SK-N-SH treated with all-trans-retinoic acid at 6 μM for 48 hours (cell line): ENCODE data around the gene DPYSL5.

Source experiments
- ATAC-seq: fragments of 200-7000 bp; cut with Tn5 transposase; 3 replicates; pipeline ENCODE4 v1.9.1; 2020; ENCODE audit warnings: mild to moderate bottlenecking, moderate library complexity
- ARNTL ChIP-seq: fragments of 450-650 bp; formaldehyde crosslinking; IDR thresholded peaks from 2 replicates; pipeline ENCODE4 v1.5.0; 2020; ENCODE audit warnings: low read depth, mild to moderate bottlenecking, moderate library complexity, borderline replicate concordance
- BACH2 ChIP-seq: fragments of 250-450 bp; sonication (Bioruptor Pico); IDR thresholded peaks from 2 replicates; pipeline ENCODE4 v1.9.0; 2021; ENCODE audit warnings: mild to moderate bottlenecking, borderline replicate concordance
- CREB5 ChIP-seq: fragments of 250-450 bp; sonication (Bioruptor Pico); IDR thresholded peaks from 2 replicates; pipeline ENCODE4 v1.5.1; 2020; ENCODE audit warnings: low read depth, mild to moderate bottlenecking, moderate library complexity
- CSDC2 ChIP-seq: fragments of 250-450 bp; sonication (Bioruptor Pico); IDR thresholded peaks from 2 replicates; pipeline ENCODE4 v1.5.0; 2020; ENCODE audit warnings: mild to moderate bottlenecking, moderate library complexity
- CSRNP3 ChIP-seq: fragments of 250-450 bp; sonication (Bioruptor Pico); IDR thresholded peaks from 2 replicates; pipeline ENCODE4 v1.5.1; 2021; ENCODE audit warnings: mild to moderate bottlenecking, moderate library complexity
- GLIS3 ChIP-seq: fragments of 250-450 bp; sonication (Bioruptor Pico); IDR thresholded peaks from 2 replicates; pipeline ENCODE4 v1.5.0; 2020; ENCODE audit warnings: mild to moderate bottlenecking, moderate library complexity
- ISL1 ChIP-seq: fragments of 250-450 bp; sonication (Bioruptor Pico); IDR thresholded peaks from 2 replicates; pipeline ENCODE4 v2.1.2; 2022; ENCODE audit warnings: mild to moderate bottlenecking, moderate library complexity
- OSR1 ChIP-seq: fragments of 250-450 bp; sonication (Bioruptor Pico); IDR thresholded peaks from 2 replicates; pipeline ENCODE4 v1.8.0; 2022; ENCODE audit warnings: moderate library complexity, mild to moderate bottlenecking, inconsistent platforms
- POU6F1 ChIP-seq: fragments of 250-450 bp; sonication (Bioruptor Pico); IDR thresholded peaks from 2 replicates; pipeline ENCODE4 v1.8.0; 2021; ENCODE audit warnings: low read depth, mild to moderate bottlenecking, moderate library complexity, borderline replicate concordance
- PPARA ChIP-seq: fragments of 250-450 bp; sonication (Bioruptor Pico); IDR thresholded peaks from 2 replicates; pipeline ENCODE4 v1.5.0; 2020; ENCODE audit warnings: mild to moderate bottlenecking, borderline replicate concordance
- SNAI2 ChIP-seq: fragments of 250-450 bp; sonication (Bioruptor Pico); IDR thresholded peaks from 2 replicates; pipeline ENCODE4 v1.5.0; 2020; ENCODE audit warnings: mild to moderate bottlenecking, moderate library complexity
- TCF4 ChIP-seq: fragments of 250-450 bp; sonication (Bioruptor Pico); IDR thresholded peaks from 2 replicates; pipeline ENCODE4 v1.8.0; 2021; ENCODE audit warnings: mild to moderate bottlenecking, moderate library complexity, borderline replicate concordance
- TOX ChIP-seq: fragments of 250-450 bp; sonication (Bioruptor Pico); IDR thresholded peaks from 2 replicates; pipeline ENCODE4 v1.8.0; 2021; ENCODE audit warnings: mild to moderate bottlenecking, moderate library complexity, borderline replicate concordance
- TSHZ2 ChIP-seq: fragments of 250-450 bp; sonication (Bioruptor Pico); IDR thresholded peaks from 2 replicates; pipeline ENCODE4 v1.5.0; 2020; ENCODE audit warnings: mild to moderate bottlenecking, moderate library complexity
- ZC3H10 ChIP-seq: fragments of 250-450 bp; sonication (Bioruptor Pico); IDR thresholded peaks from 2 replicates; pipeline ENCODE4 v1.5.1; 2021; ENCODE audit warnings: mild to moderate bottlenecking, moderate library complexity
- ZFP30 ChIP-seq: fragments of 450-650 bp; formaldehyde crosslinking; IDR thresholded peaks from 2 replicates; pipeline ENCODE4 v1.5.0; 2022; ENCODE audit warnings: mild to moderate bottlenecking, moderate library complexity
- ZNF70 ChIP-seq: fragments of 450-650 bp; formaldehyde crosslinking; IDR thresholded peaks from 2 replicates; pipeline ENCODE4 v1.5.0; 2020; ENCODE audit warnings: mild to moderate bottlenecking, moderate library complexity
- ZNF8 ChIP-seq: fragments of 450-650 bp; formaldehyde crosslinking; IDR thresholded peaks from 2 replicates; pipeline ENCODE4 v1.5.0; 2020; ENCODE audit warnings: mild to moderate bottlenecking, moderate library complexity

The DPYSL5 gene

GRCh38 chr2:26818972-26819371, 29.0 kb upstream of the DPYSL5 start:
- peak; percentile 24; the same call in 1 of the 3 replicates for ATAC-seq
- TF ChIP-seq CSDC2 (CRISPR knock-in tag) (no peak), POU6F1 (no peak), CREB5 (CRISPR knock-in tag) (no peak), TOX (CRISPR knock-in tag) (no peak), TCF4 (CRISPR knock-in tag) (no peak), PPARA (CRISPR knock-in tag) (no peak), GLIS3 (CRISPR knock-in tag) (no peak), ISL1 (CRISPR knock-in tag) (no peak), ZNF70 (CRISPR knock-in tag) (no peak), ARNTL (no peak), OSR1 (CRISPR knock-in tag) (no peak), TSHZ2 (CRISPR knock-in tag) (no peak)

GRCh38 chr2:26820932-26821331, 27.0 kb upstream of the DPYSL5 start:
- ATAC-seq = no peak
- TF ChIP-seq ISL1 (CRISPR knock-in tag) = no peak
- no peak for TF ChIP-seq CREB5 (CRISPR knock-in tag)
- TF ChIP-seq BACH2 (CRISPR knock-in tag) = no peak
- no peak for TF ChIP-seq TOX (CRISPR knock-in tag)
- no peak for TF ChIP-seq ZNF8
- TF ChIP-seq ZFP30 (CRISPR knock-in tag) = no peak
- TF ChIP-seq CSDC2 (CRISPR knock-in tag) = no peak
- no peak for TF ChIP-seq CSRNP3
- no peak for TF ChIP-seq TCF4 (CRISPR knock-in tag)
- TF ChIP-seq ZC3H10 (CRISPR knock-in tag) = no peak

GRCh38 chr2:26822877-26823276, 25.1 kb upstream of the DPYSL5 start:
- no peak for ATAC-seq
- no peak for TF ChIP-seq TOX (CRISPR knock-in tag)

- ATAC-seq = peak; percentile 63; the same call in 2 of the 3 replicates
- TF ChIP-seq CSDC2 (CRISPR knock-in tag) (0 out of 2 replicates have a peak, but pooled peaks have one; percentile 55), SNAI2 (CRISPR knock-in tag) (peak; percentile 81; the same call in 1 of the 2 replicates), CSRNP3 (no peak), ISL1 (CRISPR knock-in tag) (peak; percentile 24), ARNTL (no peak)
These were observed 9.6 kb upstream of the DPYSL5 start for GRCh38 chr2:26838121-26838906.
